Fibroblast of skin of scalp (primary cell): ENCODE results near the gene KRTAP12-3.
"Not testable (repeated sequence)": the region's sequence is repeated elsewhere in the genome, so short reads cannot be mapped to it uniquely, and the experiment has no call there.

Experiments used
- DNase-seq: peaks from one replicate; pipeline ENCODE4 v3.0.0-alpha.2; 2013

The KRTAP12-3 gene

DNA sequence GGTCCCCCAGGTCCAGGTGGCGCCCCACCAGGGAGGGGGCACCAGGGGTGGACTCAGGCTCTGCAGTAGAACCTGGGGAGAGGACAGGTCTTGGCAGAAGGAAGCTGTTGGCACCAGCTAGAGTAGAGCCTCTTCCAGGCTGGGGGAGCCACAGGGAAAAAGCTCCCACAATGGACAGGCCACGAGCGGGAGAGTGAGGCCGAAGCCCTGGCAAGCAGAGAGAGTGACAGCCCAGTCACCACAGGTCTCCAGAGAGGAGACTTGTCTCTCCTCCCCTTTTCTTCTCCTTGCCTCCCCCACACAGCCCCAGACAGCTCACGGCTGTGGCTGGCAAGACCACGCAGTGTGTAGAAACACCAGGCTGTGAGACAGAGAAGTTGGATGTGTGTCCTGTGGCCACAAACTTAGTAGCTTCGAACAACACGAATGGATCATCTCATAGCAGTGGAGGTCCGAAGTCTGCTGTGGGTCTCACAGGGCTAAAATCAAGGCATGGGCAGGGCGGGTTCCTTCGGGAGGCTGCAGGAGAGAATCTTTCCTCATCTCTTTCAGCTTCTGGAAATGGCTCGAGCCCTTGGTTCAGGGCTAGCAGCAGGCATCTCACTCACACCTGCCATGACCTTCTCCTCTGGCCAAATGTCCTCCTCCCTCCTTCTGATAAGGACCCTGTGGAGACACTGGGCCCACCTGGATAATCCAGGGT lies 6.6 kb upstream of the KRTAP12-3 start:
- DNase-seq: no peak

DNA sequence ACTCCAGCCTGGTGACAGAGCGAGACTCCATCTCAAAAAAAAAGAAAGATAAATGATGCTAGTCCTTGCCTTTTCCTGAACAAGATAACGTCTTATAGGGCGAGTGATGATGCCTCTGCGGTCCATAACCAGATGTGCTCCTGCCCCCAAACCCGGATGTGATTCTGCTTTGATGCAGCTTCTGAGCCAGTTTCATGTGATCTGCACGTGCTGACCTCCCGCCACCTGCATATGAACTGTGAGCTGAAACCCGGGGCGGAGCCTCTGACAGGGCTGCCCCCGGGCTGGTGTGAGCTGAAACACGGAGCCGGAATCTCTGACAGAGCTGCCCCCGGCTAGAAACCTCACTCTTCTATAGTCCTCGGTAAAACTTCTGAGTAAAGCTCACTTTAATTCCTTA lies 4.6 kb upstream of the KRTAP12-3 start:
- no peak for DNase-seq

GRCh38 chr21:44653656-44654575 lies 3.8 kb upstream of the KRTAP12-3 start:
- no peak for DNase-seq

DNA sequence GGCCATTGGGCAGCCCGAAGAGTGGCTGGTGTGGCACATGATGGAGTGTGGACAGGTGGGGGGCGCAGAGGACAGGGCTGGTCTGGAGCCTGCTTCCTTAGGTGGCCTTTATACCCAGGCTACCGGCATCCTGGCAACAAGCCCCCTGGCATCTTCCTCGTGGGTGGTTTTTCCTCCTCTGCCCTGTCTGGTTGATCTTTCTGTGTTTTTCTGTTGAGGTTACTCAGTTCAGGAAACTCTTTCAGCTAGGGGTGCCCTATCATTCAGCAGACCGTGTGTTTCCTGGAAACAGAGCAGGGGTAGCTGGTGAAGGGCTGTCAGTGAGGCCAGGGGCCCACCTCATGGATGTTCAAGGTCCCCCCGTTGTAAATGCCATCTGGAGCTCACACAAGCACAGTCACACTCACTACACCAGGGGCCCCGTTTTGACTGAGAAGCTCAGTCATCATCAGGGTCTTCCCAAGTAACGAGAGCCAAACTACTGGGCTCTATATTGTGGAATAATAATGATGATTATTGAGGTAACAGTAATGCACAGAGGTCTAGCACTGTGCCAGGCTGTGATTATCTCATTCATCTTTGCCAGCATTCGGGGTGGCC lies 3.1 kb upstream of the KRTAP12-3 start, which contains the start of gene KRTAP12-4:
Gene KRTAP12-4 (minus strand): TSS at position 84 of the 600 bp plus-strand sequence. CDS start 45 bp downstream, at position 39.
- DNase-seq: no peak

- DNase-seq: no peak
Measured at GRCh38 chr21:44656868-44657267, 864 bp upstream of the KRTAP12-3 start.

DNA sequence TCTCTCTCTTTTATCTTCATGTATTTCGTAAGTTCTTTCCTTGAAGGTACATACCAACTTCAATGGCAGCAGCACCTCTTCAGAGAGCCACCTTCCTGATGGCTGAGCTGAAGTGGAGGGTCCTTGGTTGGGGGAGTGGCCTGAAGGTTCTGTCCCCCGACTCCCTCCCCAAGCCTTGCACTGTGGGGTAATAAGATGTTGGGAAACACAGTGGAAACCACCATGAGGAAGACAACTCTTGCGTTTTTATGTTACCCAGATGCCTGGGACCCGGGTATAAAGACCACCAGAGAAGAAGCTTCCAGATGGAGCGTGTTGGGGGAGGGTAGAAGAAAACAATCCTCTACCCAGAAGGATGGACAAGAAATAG lies 794 bp downstream of the KRTAP12-3 start:
- no peak for DNase-seq

DNA sequence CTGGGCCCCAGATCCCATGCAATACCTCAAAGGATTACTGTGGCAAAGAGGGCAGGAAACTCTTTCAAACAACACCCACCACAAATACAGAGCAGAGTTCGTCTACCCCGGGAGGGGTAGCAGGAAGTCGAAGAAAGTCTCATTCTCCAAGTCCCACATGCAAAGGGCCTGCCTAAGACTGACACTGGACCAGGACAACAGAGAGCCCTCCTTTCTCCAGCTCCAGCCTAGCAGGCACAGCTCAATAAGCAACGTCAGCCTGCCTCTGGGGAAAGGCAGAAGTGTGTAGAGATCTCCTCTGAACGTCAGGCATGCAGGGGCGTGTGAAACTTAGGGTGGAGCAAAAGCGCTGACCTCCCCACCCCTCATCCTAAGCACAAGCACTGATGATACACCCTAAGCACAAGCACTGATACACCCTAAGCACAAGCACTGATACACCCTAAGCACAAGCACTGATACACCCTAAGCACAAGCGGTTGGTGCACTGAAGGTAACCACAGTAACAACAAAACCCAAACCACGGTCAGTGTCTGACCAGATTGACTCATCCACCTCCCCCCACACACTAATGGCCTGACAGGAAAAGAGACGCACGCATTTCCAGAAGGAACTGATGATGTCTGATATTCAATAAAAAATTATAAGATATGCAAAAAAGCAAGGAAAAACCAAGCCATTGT lies 1.3 kb downstream of the KRTAP12-3 start:
- no peak for DNase-seq

DNA sequence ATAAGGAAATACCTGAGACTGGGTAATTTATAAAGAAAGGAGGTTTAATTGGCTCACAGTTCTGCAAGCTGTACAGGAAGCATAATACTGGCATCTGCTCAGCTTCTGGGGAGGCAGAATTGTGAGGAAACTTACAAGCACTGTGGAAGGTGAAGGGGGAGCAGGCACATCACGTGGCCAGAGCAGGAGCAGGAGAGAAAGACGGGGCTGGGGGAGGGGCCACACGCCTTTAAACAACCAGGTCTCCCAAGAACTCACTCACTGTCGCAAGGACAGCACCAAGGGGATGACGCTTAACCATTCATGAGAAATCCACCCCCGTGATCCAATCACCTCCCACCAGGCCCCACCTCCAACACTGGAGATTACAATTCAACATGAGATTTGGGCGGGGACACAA lies 3.8 kb downstream of the KRTAP12-3 start:
- not testable (repeated sequence) for DNase-seq

DNA sequence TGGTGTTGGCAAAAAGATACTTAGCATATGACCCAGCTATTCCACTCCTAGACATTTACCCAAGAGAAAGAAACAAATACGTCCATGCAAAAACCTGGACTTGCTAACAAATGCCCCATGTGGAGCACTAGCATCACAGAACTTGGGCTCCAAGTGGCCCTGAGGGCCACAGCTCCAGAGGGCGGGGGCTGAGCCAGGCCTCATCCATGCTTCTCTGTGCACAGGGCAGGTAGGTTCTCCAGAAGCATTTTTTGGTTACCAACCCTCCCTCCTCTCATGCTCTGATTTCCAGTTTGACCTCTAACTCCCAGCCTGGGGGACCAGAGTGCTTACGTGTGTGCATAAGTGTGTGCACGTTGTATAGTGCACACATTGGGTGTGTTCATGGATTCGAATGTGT lies 7.0 kb downstream of the KRTAP12-3 start:
- no peak for DNase-seq

GRCh38 chr21:44666401-44667320 lies 8.9 kb downstream of the KRTAP12-3 start, which contains the start of gene KRTAP12-2:
Gene KRTAP12-2, minus strand, starts transcription at chr21:44666927. Its CDS starts 41 bp downstream, at chr21:44666886.
- DNase-seq: no peak

DNA sequence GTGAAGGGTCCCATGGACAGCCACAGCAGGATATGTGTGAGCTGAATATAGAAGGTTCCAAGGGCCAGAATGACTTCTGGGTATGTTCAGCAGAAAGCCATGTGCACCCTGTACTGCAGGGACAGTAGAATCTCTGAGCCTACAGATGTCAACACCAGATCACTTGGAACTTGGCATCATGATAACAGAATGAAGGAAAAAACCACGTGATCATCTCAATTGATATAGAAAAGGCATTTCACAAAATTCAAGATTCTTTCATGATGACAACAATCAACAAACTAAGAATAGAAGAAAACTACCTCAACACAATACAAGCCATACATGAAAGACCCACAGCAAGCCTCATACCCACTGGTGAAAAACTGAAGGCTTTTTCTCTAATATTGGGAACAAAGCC lies 9.9 kb downstream of the KRTAP12-3 start:
- no peak for DNase-seq

- DNase-seq: no peak
Measured at GRCh38 chr21:44670642-44671432, 13.1 kb downstream of the KRTAP12-3 start.

- DNase-seq: no peak
Measured at GRCh38 chr21:44671911-44672310, 14.2 kb downstream of the KRTAP12-3 start.

DNA sequence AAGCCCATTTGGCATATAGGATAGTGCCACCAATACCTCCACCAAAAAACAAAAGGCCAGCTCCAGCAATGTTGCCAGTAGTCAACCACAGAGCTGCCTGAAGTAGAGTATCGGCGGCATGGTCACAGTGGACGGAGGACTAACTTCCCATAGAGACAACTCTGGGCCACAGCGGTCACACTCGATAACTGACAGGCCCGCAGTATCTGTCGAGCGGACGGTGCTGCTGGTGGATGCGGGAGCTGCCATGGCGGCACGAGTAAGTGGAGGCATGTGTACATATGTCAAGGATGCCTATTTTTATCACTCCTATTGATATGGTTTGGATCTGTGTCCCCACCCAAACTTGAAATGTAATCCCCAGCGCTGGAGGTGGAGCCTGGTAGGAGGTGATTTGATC lies 20.1 kb downstream of the KRTAP12-3 start:
- DNase-seq: no peak

- DNase-seq: no peak
Measured at GRCh38 chr21:44681152-44681551, 23.4 kb downstream of the KRTAP12-3 start.

GRCh38 chr21:44681861-44682579 lies 24.3 kb downstream of the KRTAP12-3 start, which contains the start of gene KRTAP12-1:
Gene KRTAP12-1, minus strand, starts transcription at chr21:44682163. Its CDS starts 40 bp downstream, at chr21:44682123.
- no peak for DNase-seq

DNA sequence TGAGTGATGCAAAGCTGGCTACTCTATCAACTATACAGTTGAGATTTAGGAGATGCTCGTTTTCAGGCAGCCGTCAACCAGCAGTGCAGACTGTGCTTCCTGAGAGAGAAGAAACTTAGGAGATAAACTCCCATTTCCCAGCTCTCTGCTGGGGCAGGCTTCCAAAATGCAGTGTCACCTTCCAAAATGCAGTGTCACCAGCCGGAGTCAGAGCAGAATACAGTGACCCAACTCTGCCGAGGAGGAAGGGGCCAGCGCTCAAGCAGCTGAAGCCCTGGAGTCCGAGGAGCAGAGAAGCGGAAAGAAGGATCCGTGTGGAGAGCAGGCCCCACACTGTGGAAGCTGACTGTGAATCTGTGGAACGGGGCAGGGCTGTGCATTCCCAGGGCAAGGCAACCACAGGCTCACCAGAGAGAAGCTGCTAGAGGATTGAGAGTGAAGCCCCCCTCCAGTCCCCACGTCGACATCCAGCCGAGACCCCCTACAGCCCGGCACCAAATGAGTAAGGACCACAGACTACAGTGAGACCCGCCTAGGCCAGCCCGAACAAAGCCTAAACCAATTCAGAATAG lies 24.9 kb downstream of the KRTAP12-3 start:
- no peak for DNase-seq

- DNase-seq: no peak
Measured at GRCh38 chr21:44684077-44684476, 26.3 kb downstream of the KRTAP12-3 start.

DNA sequence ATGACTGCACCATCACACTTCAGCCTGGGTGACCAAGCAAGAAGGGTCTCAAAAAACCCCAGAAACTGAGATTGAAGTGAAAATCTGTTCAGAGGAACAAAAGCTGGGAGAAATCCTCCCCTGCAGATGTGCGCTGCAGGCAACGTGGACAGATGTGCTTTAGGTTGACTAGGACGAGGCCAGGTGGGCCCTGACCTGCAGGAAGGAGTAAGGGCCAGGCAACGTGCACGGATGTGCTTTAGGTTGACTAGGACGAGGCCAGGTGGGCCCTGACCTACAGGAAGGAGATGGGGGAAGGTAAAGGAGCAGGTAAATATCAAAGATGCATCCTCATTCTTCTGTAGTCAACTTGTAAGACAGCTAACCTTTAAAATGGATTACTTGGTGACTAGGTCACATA lies 26.8 kb downstream of the KRTAP12-3 start:
- no peak for DNase-seq
